ENCODE measurements around the gene COL18A1. TPM values are rescaled to one million over a fixed set of nuclear protein-coding genes. Genes with fewer than 3 reads are reported as not detected.

COL18A1 gene
- total RNA-seq, 1 donor from 2014 or later: 266 TPM

GRCh38 chr21:45544449-45545235 lies 139.7 kb downstream of the COL18A1 start:
- DNase-seq (ENCODE audit: low spot score): no peak

- DNase-seq (ENCODE audit: low spot score): no peak
These were observed 140.2 kb downstream of the COL18A1 start for GRCh38 chr21:45545236-45545570.

- no peak for DNase-seq (ENCODE audit: low spot score)
These were observed 140.9 kb downstream of the COL18A1 start for GRCh38 chr21:45545691-45546531.

GRCh38 chr21:45546636-45547544 lies 141.9 kb downstream of the COL18A1 start:
- no peak for DNase-seq (ENCODE audit: low spot score)

GRCh38 chr21:45547545-45547900 lies 142.6 kb downstream of the COL18A1 start:
- no peak for DNase-seq (ENCODE audit: low spot score)

GRCh38 chr21:45548711-45549491 lies 143.9 kb downstream of the COL18A1 start:
- DNase-seq (ENCODE audit: low spot score): no peak

- DNase-seq (ENCODE audit: low spot score): no peak
These were observed 144.9 kb downstream of the COL18A1 start for GRCh38 chr21:45549626-45550463.

- peak; percentile 41 for DNase-seq (ENCODE audit: low spot score)
These were observed 145.7 kb downstream of the COL18A1 start for GRCh38 chr21:45550522-45551210.

GRCh38 chr21:45551316-45551715 lies 146.4 kb downstream of the COL18A1 start:
- no peak for DNase-seq (ENCODE audit: low spot score)

GRCh38 chr21:45551783-45552695 lies 147.1 kb downstream of the COL18A1 start:
- no peak for DNase-seq (ENCODE audit: low spot score)

- no peak for DNase-seq (ENCODE audit: low spot score)
These were observed 147.9 kb downstream of the COL18A1 start for GRCh38 chr21:45552696-45553391.

GRCh38 chr21:45554477-45555175 lies 149.7 kb downstream of the COL18A1 start:
- DNase-seq (ENCODE audit: low spot score): peak; percentile 85

- no peak for DNase-seq (ENCODE audit: low spot score)
These were observed 150.2 kb downstream of the COL18A1 start for GRCh38 chr21:45555251-45555556.

GRCh38 chr21:45555557-45556301 lies 150.8 kb downstream of the COL18A1 start:
- DNase-seq (ENCODE audit: low spot score): peak; percentile 90

- DNase-seq (ENCODE audit: low spot score): no peak
These were observed 151.3 kb downstream of the COL18A1 start for GRCh38 chr21:45556302-45556644.
